SK-N-SH (cell line): Measurements from ENCODE around the gene KRTAP4-5. TPM values are rescaled to one million over a fixed set of nuclear protein-coding genes. Genes with fewer than 3 reads are reported as not detected.
A peak's percentile ranks its signal among the peaks of the same experiment; 100 is the strongest.

Source experiments
- CTCF ChIA-PET: fragments of 300-600, 350-600 bp; formaldehyde crosslinking; extraction: SDS; loops from one replicate; lab custom pipeline; 2021; lab: Yijun Ruan, JAX
- POLR2A ChIA-PET: fragments of 350-600 bp; sonication (Branson Sonifier 250); formaldehyde crosslinking; extraction: SDS; loops from one replicate; lab custom pipeline; 2020; ENCODE audit warnings: antibody characterized with exemption, inconsistent platforms; lab: Yijun Ruan, JAX
- DNase-seq: peaks from one replicate; pipeline ENCODE4 v3.0.0; 2012
- H2AFZ ChIP-seq: fragments of 200-600 bp; sonication (generic); 2 replicates; pipeline ENCODE4 v1.8.1; 2016; ENCODE audit warnings: antibody characterized with exemption, mild to moderate bottlenecking, low read depth
- H3F3A ChIP-seq: fragments of 200-600 bp; sonication (generic); replicated peaks from 2 replicates; pipeline ENCODE3; 2016; ENCODE audit warnings: antibody characterized with exemption, mild to moderate bottlenecking; ENCODE audit not compliant: insufficient read depth
- H3K27ac ChIP-seq, 2 experiments: fragments of 200-500 bp in 1 of 2; fragments of 200-600 bp in 1 of 2; sonication (Bioruptor generic) in 1 of 2; sonication (generic), shearing (Covaris generic) in 1 of 2; 2 replicates each; pipeline versions ENCODE4 v1.5.1 to v1.6.1; 2014 to 2016; ENCODE audit warnings: low read depth in 2 of 2, inconsistent platforms in 1 of 2, low read length in 1 of 2, mild to moderate bottlenecking in 1 of 2, mixed read lengths in 1 of 2
- H3K27me3 ChIP-seq: fragments of 200-600 bp; sonication (generic), shearing (Covaris generic); 2 replicates; pipeline ENCODE4 v1.6.1; 2016; ENCODE audit warnings: mixed run types; ENCODE audit not compliant: insufficient read depth
- H3K36me3 ChIP-seq, 2 experiments: fragments of 200-500 bp in 1 of 2; fragments of 200-600 bp in 1 of 2; sonication (Bioruptor generic) in 1 of 2; sonication (generic) in 1 of 2; replicated peaks in 1 of 2; 2 replicates each; pipeline versions ENCODE3 to v1.5.1; 2014 to 2016; ENCODE audit warnings: low read length in 1 of 2, mild to moderate bottlenecking in 1 of 2; ENCODE audit not compliant: insufficient read depth in 2 of 2, control insufficient read depth in 1 of 2
- H3K4me1 ChIP-seq, 2 experiments: fragments of 200-500 bp in 1 of 2; fragments of 200-600 bp in 1 of 2; sonication (Bioruptor generic) in 1 of 2; sonication (generic), shearing (Covaris generic) in 1 of 2; 2 replicates each; pipeline versions ENCODE4 v1.5.1 to v1.6.1; 2014 to 2016; ENCODE audit warnings: low read depth in 1 of 2, low read length in 1 of 2, mixed run types in 1 of 2; ENCODE audit not compliant: insufficient read depth in 2 of 2, control insufficient read depth in 1 of 2
- H3K4me2 ChIP-seq: fragments of 200-600 bp; sonication (generic), shearing (Covaris generic); 2 replicates; pipeline ENCODE4 v1.6.1; 2017; ENCODE audit warnings: mixed run types
- H3K4me3 ChIP-seq, 2 experiments: fragments of 200-500 bp in 1 of 2; fragments of 200-600 bp in 1 of 2; sonication (Bioruptor generic) in 1 of 2; sonication (generic), shearing (Covaris generic) in 1 of 2; 2 replicates each; pipeline versions ENCODE4 v1.5.1 to v1.8.1; 2014 to 2016; ENCODE audit warnings: low read depth in 2 of 2, inconsistent platforms in 1 of 2, low read length in 1 of 2, mild to moderate bottlenecking in 1 of 2, mixed read lengths in 1 of 2, moderate library complexity in 1 of 2
- H3K79me2 ChIP-seq: fragments of 200-600 bp; sonication (generic); 2 replicates; pipeline ENCODE4 v1.8.1; 2017; ENCODE audit warnings: mild to moderate bottlenecking; ENCODE audit not compliant: insufficient read depth
- H3K9ac ChIP-seq: fragments of 200-600 bp; sonication (generic); 2 replicates; pipeline ENCODE4 v1.6.1; 2017; ENCODE audit warnings: mixed run types
- H3K9me2 ChIP-seq: fragments of 200-600 bp; sonication (generic); 2 replicates; pipeline ENCODE4 v1.6.1; 2017; ENCODE audit warnings: mixed run types
- H3K9me3 ChIP-seq: fragments of 200-600 bp; sonication (generic); 2 replicates; pipeline ENCODE4 v1.6.1; 2017; ENCODE audit warnings: mixed run types, mild to moderate bottlenecking, moderate library complexity
- H4K20me1 ChIP-seq: fragments of 200-600 bp; sonication (generic); 2 replicates; pipeline ENCODE4 v1.6.1; 2017; ENCODE audit warnings: mild to moderate bottlenecking, mixed run types; ENCODE audit not compliant: insufficient read depth
- FOSL2 ChIP-seq: IDR thresholded peaks from 2 replicates; pipeline ENCODE4 v1.4.0; 2012; ENCODE audit warnings: low read depth, mild to moderate bottlenecking, moderate library complexity, borderline replicate concordance
- FOXM1 ChIP-seq: IDR thresholded peaks from 2 replicates; pipeline ENCODE4 v1.4.0; 2012; ENCODE audit warnings: low read depth, mild to moderate bottlenecking
- GABPA ChIP-seq: IDR thresholded peaks from 2 replicates; pipeline ENCODE4 v1.4.0; 2012; ENCODE audit warnings: low read depth, mild to moderate bottlenecking
- POLR2AphosphoS5 ChIP-seq: IDR thresholded peaks from 2 replicates; pipeline ENCODE4 v1.6.1; 2012; ENCODE audit warnings: low read depth, low read length
- YY1 ChIP-seq: IDR thresholded peaks from 2 replicates; pipeline ENCODE4 v1.4.0; 2012; ENCODE audit warnings: low read depth, mild to moderate bottlenecking
- WGBS: methylation state at CpG from one replicate; pipeline ENCODE4 v1.1.6; 2017; ENCODE audit warnings: low lambda C conversion rate; 5-methylcytosine and 5-hydroxymethylcytosine counted together
- polyA plus RNA-seq, 3 experiments: library from polyadenylated mRNA; depleted of rRNA; stranded (reverse); fragments of >200 nt; gene quantifications; 2 replicates each; pipeline ENCODE4 v1.2.3, GENCODE V29; 2012
- TF ChIP-seq, protein P1 (sequence below): IDR thresholded peaks from 2 replicates; pipeline ENCODE4 v1.6.1; 2012; ENCODE audit warnings: mild to moderate bottlenecking, low read depth, low read length, moderate library complexity
- TF ChIP-seq, protein P2 (sequence below): IDR thresholded peaks from 2 replicates; pipeline ENCODE4; 2012
- TF ChIP-seq, protein P3 (sequence below): fragments of 150-350 bp; IDR thresholded peaks from 2 replicates; pipeline ENCODE4 v1.6.1; 2016; ENCODE audit warnings: mild to moderate bottlenecking, low read depth, low read length
- TF ChIP-seq, protein P4 (sequence below): IDR thresholded peaks from 2 replicates; pipeline ENCODE4 v1.4.0; 2012; ENCODE audit warnings: low read depth, borderline replicate concordance

The KRTAP4-5 gene
- polyA plus RNA-seq (2012; rRNA removed), result not detected in 2 replicates
- not detected in 2 replicates for polyA plus RNA-seq (2012; cell fraction: cytosol; rRNA removed)
- polyA plus RNA-seq (2012; cell fraction: nucleus; rRNA removed), result not detected in 2 replicates

DNA sequence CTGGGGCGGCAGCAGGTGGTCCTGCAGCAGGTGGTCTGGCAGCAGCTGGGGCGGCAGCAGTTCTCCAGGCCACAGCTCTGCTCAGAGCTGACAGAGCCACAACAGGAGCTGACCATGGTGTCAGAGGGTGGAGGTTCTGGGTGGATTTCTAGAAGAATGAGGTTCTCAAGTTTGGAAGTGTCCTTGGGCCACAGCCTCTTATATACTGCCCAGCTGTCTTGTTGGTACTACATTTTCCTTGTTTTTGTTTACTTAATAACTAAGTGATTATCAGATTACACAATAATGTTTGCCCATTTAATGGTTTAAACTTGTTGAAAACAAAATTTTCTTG is at the start of gene KRTAP4-5:
Gene KRTAP4-5, minus strand, starts transcription at position 174 of the 334 bp plus-strand sequence. Its CDS starts 58 bp downstream, at position 116.
- no peaks in the 10 kb centered on the region for H3K9me2 ChIP-seq
- no peak within 1 kb of the TSS for H3K4me2 ChIP-seq
- H3K27ac ChIP-seq, result no peak within 1 kb of the TSS
- CTCF ChIA-PET, result no interaction called here
- no peaks in the 10 kb centered on the region for H3K36me3 ChIP-seq
- POLR2A ChIA-PET, result no interaction called here
- H3K79me2 ChIP-seq, result no peaks in the 10 kb centered on the region
- no peaks in the 10 kb centered on the region for H3F3A ChIP-seq
- H3K9ac ChIP-seq, result no peak within 1 kb of the TSS
- no peak for TF ChIP-seq YY1
- TF ChIP-seq, protein P1, sequence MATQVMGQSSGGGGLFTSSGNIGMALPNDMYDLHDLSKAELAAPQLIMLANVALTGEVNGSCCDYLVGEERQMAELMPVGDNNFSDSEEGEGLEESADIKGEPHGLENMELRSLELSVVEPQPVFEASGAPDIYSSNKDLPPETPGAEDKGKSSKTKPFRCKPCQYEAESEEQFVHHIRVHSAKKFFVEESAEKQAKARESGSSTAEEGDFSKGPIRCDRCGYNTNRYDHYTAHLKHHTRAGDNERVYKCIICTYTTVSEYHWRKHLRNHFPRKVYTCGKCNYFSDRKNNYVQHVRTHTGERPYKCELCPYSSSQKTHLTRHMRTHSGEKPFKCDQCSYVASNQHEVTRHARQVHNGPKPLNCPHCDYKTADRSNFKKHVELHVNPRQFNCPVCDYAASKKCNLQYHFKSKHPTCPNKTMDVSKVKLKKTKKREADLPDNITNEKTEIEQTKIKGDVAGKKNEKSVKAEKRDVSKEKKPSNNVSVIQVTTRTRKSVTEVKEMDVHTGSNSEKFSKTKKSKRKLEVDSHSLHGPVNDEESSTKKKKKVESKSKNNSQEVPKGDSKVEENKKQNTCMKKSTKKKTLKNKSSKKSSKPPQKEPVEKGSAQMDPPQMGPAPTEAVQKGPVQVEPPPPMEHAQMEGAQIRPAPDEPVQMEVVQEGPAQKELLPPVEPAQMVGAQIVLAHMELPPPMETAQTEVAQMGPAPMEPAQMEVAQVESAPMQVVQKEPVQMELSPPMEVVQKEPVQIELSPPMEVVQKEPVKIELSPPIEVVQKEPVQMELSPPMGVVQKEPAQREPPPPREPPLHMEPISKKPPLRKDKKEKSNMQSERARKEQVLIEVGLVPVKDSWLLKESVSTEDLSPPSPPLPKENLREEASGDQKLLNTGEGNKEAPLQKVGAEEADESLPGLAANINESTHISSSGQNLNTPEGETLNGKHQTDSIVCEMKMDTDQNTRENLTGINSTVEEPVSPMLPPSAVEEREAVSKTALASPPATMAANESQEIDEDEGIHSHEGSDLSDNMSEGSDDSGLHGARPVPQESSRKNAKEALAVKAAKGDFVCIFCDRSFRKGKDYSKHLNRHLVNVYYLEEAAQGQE, result peak; percentile 45; the same call in 1 of the 2 replicates
- TF ChIP-seq, all 33 proteins: peak for 1
- Histone ChIP-seq H3K4me3 (no peak within 1 kb of the TSS), H3K27me3 (0 out of 2 replicates have a peak, but pooled peaks cover 4% of the 10 kb centered on the region), H3K9me3 (no peaks in the 10 kb centered on the region), H4K20me1 (no peaks in the 10 kb centered on the region), H2AFZ (no peak within 1 kb of the TSS), H3K4me1 (no peaks in the 10 kb centered on the region)
- WGBS, result 0% methylated on average over 1 of the region's 2 CpGs
- no peak for DNase-seq

DNA sequence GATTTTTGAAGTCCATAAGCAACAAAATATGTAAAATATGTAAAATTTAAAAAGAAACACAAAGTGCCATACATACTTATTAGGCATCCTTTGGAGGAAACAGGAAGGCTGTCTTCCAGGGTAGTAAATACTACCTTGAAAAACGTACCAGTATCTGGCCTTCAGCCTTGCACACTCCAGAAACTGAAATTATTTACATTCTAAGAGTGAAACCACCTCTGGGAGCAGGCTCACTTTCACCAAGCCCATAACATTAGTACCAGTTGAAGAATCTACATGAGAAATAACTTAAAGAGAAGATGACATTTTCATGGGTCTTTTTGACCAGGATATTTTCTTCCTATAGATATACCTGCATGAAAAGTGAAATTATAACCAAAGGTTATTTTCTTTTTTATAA is 46.4 kb upstream of the KRTAP4-5 start:
- Histone ChIP-seq H3K27ac (no peak overlapping the region), H3F3A (no peaks in the 10 kb centered on the region), H3K4me3 (no peak overlapping the region), H3K27me3 (no peaks in the 10 kb centered on the region; the same call in 1 of the 2 replicates), H3K9me2 (no peaks in the 10 kb centered on the region), H3K36me3 (no peaks in the 10 kb centered on the region), H4K20me1 (no peaks in the 10 kb centered on the region), H2AFZ (no peak overlapping the region), H3K9me3 (no peaks in the 10 kb centered on the region), H3K79me2 (no peaks in the 10 kb centered on the region), H3K4me1 (no peaks in the 10 kb centered on the region), H3K4me2 (no peak overlapping the region), H3K9ac (no peak overlapping the region)
- ChIA-PET POLR2A (no interaction called here), CTCF (no interaction called here)
- 8% methylated on average over 1 of the region's 1 CpG for WGBS
- no peak for DNase-seq
- TF ChIP-seq FOSL2 (no peak), POLR2AphosphoS5 (no peak), GABPA (no peak), FOXM1 (no peak)
- TF ChIP-seq, protein P1, result no peak
- TF ChIP-seq, protein P2, sequence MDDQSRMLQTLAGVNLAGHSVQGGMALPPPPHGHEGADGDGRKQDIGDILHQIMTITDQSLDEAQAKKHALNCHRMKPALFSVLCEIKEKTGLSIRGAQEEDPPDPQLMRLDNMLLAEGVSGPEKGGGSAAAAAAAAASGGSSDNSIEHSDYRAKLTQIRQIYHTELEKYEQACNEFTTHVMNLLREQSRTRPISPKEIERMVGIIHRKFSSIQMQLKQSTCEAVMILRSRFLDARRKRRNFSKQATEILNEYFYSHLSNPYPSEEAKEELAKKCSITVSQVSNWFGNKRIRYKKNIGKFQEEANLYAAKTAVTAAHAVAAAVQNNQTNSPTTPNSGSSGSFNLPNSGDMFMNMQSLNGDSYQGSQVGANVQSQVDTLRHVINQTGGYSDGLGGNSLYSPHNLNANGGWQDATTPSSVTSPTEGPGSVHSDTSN, result no peak
- TF ChIP-seq, protein P3, sequence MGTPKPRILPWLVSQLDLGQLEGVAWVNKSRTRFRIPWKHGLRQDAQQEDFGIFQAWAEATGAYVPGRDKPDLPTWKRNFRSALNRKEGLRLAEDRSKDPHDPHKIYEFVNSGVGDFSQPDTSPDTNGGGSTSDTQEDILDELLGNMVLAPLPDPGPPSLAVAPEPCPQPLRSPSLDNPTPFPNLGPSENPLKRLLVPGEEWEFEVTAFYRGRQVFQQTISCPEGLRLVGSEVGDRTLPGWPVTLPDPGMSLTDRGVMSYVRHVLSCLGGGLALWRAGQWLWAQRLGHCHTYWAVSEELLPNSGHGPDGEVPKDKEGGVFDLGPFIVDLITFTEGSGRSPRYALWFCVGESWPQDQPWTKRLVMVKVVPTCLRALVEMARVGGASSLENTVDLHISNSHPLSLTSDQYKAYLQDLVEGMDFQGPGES, result no peak
- TF ChIP-seq, protein P4, sequence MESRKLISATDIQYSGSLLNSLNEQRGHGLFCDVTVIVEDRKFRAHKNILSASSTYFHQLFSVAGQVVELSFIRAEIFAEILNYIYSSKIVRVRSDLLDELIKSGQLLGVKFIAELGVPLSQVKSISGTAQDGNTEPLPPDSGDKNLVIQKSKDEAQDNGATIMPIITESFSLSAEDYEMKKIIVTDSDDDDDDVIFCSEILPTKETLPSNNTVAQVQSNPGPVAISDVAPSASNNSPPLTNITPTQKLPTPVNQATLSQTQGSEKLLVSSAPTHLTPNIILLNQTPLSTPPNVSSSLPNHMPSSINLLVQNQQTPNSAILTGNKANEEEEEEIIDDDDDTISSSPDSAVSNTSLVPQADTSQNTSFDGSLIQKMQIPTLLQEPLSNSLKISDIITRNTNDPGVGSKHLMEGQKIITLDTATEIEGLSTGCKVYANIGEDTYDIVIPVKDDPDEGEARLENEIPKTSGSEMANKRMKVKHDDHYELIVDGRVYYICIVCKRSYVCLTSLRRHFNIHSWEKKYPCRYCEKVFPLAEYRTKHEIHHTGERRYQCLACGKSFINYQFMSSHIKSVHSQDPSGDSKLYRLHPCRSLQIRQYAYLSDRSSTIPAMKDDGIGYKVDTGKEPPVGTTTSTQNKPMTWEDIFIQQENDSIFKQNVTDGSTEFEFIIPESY, result no peak
